ENCODE data around the gene FANCD2.
A peak's percentile ranks its signal among the peaks of the same experiment; 100 is the strongest.
"Not testable (repeated sequence)": the region's sequence is repeated elsewhere in the genome, so short reads cannot be mapped to it uniquely, and the experiment has no call there.

FANCD2 gene

GRCh38 chr3:10011631-10012030, 14.6 kb upstream of the FANCD2 start:
- DNase-seq (ENCODE audit: extremely low spot score, insufficient read length, low read depth) (no peak), FAIRE-seq (no peak)

- FAIRE-seq, result no peak
- no peak for DNase-seq (ENCODE audit: extremely low spot score, insufficient read length, low read depth)
Measured at GRCh38 chr3:10012106-10012505, 14.1 kb upstream of the FANCD2 start.

- DNase-seq (ENCODE audit: extremely low spot score, insufficient read length, low read depth) (no peak), FAIRE-seq (no peak)
Measured at GRCh38 chr3:10015461-10015904, 10.8 kb upstream of the FANCD2 start.

GRCh38 chr3:10017636-10018292, 8.5 kb upstream of the FANCD2 start:
- no peak for DNase-seq (ENCODE audit: extremely low spot score, insufficient read length, low read depth)
- no peak for FAIRE-seq

- FAIRE-seq; DNase-seq (ENCODE audit: extremely low spot score, insufficient read length, low read depth): not testable (repeated sequence)
Measured at GRCh38 chr3:10018806-10019205, 7.4 kb upstream of the FANCD2 start.

DNA sequence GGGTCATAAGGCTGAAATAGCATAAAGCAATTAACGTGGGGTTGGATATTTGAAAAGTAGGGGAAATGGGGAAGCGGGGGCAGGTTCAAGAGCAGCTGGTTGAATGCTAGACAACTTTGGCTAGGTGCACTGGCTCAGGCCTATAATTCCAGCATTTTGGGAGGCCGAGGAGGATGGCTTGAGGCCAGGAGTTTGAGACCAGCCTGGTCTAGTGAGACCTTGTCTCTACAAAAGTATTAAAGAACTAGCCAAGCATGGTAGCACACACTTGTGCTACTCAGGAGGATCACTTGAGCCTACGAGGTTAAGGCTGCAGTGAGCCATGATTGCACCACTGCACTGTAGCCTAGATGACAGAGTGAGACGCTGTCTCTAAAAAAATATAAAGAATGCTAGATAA, 6.9 kb upstream of the FANCD2 start:
- DNase-seq (ENCODE audit: extremely low spot score, insufficient read length, low read depth) (no peak), FAIRE-seq (no peak)

DNA sequence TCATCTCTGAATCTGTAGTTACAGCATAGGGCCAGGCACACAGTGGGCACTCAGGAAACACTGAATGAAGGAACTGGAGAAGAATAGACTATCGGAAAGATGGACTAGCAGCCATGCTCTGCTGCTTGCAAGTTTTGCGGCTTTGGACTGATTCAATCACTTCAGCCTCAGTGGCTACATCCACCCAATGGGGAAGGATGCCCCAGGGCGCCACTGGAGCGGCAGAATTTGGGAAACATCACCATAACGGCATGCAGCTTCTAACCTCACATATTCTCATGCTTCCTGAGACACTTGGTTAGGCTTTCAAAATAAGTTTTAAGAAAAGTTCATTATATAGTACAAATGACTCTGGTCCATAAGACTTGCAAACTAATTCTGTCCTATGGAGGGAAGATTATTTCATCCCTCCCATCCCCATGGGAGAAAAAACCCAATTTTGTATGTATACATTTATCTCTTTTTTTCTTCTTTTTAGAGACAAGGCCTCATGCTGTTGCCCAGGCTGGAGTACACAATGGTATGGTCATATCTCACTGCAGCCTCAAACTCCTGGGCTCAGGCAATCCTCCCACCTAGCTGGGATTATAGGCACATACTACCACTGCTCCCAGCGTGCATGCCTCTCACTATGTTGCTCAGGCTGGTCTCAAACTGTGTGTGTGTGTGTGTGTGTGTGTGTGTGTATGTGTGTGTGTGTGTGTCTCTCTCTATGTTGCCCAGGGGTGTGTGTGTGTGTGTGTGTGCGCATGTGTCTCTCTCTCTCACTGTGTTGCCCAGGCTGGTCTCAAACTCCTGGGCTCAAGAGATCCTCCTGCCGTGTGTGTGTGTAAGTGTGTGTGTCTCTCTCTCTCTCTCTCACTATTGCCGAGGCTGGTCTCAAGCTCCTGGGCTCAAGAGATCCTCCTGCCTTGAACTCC, 4.1 kb upstream of the FANCD2 start:
- DNase-seq (ENCODE audit: extremely low spot score, insufficient read length, low read depth), result no peak
- no peak for FAIRE-seq

DNA sequence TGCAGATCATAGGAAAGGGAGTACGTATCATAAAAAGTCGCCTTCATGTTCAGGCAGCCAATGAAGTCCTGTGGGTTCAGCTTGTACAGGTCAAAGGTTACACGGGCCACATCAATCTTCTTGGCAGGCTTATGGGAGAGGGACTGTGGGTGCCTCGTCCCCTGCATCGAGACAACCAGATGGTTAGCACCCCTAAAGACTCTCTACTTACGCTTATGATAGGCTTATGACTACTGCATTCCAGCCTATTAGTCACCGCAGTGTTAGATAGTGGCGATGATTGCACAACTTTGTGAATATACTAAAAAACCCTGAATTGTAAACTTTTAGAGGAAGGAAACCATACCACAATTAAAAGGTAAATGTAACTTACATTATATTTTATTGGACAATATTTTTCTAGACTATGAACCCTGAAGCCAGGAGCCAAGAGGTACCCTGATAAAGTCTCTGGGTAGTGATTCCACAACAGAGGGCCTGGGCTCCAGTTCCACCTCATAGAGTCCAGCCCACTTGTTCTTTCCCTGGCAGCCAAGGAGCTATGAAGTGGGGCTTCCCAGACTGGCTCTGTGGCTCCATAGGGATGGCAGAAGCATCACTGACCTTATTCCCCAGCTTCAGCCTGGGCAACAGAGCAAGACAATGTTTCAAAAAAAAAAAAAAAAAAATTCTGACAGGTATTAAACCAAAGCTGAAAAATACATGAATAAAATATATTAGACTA, 2.5 kb upstream of the FANCD2 start:
- DNase-seq (ENCODE audit: extremely low spot score, insufficient read length, low read depth) (no peak), FAIRE-seq (no peak)

GRCh38 chr3:10025205-10026083, 793 bp upstream of the FANCD2 start:
- FAIRE-seq (peak; percentile 26), DNase-seq (ENCODE audit: extremely low spot score, insufficient read length, low read depth) (no peak)

DNA sequence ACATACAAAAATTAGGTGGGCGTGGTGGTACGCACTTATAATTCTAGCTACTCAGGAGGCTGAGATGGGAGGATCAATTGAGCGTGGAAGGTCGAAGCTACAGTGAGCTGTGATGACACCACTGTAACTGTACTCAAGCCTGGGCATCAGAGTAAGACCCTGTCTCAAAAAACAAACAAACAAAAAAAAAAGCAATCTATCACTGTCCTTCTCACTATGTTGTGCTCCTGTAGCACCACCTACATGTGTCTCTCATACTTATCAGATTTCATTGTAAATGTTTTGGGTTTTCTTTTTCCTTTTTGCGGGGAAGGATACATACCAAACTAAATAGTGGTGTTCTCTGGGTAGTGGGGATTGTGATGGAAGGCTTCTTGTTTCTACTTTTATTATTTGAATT, 14.8 kb downstream of the FANCD2 start:
- DNase-seq (ENCODE audit: extremely low spot score, insufficient read length, low read depth) (no peak), FAIRE-seq (no peak)

- FAIRE-seq (no peak), DNase-seq (ENCODE audit: extremely low spot score, insufficient read length, low read depth) (no peak)
Measured at GRCh38 chr3:10047876-10048275, 21.6 kb downstream of the FANCD2 start.

DNA sequence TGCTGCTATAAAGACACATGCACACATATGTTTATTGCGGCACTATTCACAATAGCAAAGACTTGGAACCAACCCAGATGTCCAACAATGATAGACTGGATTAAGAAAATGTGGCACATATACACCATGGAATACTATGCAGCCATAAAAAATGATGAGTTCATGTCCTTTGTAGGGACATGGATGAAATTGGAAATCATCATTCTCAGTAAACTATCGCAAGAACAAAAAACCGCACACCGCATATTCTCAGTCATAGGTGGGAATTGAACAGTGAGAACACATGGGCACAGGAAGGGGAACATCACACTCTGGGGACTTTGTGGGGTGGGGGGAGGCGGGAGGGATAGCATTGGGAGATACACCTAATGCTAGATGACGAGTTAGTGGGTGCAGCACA, 26.8 kb downstream of the FANCD2 start:
- FAIRE-seq, result not testable (repeated sequence)

GRCh38 chr3:10055097-10055496, 28.9 kb downstream of the FANCD2 start:
- no peak for DNase-seq (ENCODE audit: extremely low spot score, insufficient read length, low read depth)
- no peak for FAIRE-seq

More for the DNA sequence above, 26.8 kb downstream of the FANCD2 start:
- DNase-seq (ENCODE audit: extremely low spot score, insufficient read length, low read depth), result not testable (repeated sequence)

GRCh38 chr3:10070077-10070476, 43.8 kb downstream of the FANCD2 start:
- FAIRE-seq; DNase-seq (ENCODE audit: extremely low spot score, insufficient read length, low read depth): not testable (repeated sequence)

GRCh38 chr3:10074666-10075065, 48.4 kb downstream of the FANCD2 start:
- FAIRE-seq, result no peak
- DNase-seq (ENCODE audit: extremely low spot score, insufficient read length, low read depth), result no peak

- FAIRE-seq, result no peak
- no peak for DNase-seq (ENCODE audit: extremely low spot score, insufficient read length, low read depth)
Measured at GRCh38 chr3:10081871-10082270, 55.6 kb downstream of the FANCD2 start.

DNA sequence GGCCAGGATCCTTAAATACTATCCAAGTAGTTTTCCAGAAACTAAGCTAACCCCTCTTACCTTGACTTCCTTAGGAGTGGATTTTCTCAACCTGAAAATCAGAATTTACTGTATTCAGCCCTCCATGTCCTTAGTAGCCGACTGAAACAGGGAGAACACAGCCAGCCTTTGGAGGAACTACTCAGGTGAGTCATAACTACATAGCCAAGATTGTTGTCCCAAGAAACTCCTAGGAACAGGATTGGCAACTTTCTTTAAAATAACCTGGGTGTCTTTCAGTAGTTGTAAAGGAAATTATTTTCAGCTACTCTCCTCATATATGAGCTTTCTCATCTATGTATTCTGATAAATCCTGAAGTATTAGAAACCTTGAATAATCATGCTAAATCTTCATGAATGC, 59.5 kb downstream of the FANCD2 start:
- FAIRE-seq, result no peak
- DNase-seq (ENCODE audit: extremely low spot score, insufficient read length, low read depth), result no peak

- FAIRE-seq, result no peak
Measured at GRCh38 chr3:10088256-10088655, 62.0 kb downstream of the FANCD2 start.

DNA sequence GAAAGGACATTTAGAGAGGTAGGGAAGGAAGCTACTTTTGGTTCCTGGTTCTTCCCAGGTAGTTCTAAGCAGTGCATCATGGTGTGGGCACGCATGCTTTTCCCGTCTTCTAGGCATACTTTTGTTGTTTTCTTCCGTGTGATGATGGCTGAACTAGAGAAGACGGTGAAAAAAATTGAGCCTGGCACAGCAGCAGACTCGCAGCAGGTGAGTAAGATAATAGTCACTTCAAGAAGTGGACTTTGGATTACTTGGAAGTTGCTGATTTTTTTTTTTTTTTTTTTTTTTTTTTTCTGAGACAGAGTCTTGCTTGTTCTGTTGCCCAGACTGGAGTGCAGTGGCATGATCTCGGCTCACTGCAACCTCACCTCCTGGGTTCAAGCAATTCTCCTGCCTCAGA, 63.9 kb downstream of the FANCD2 start:
- no peak for DNase-seq (ENCODE audit: extremely low spot score, insufficient read length, low read depth)
- no peak for FAIRE-seq

More at GRCh38 chr3:10088256-10088655, 62.0 kb downstream of the FANCD2 start:
- no peak for DNase-seq (ENCODE audit: extremely low spot score, insufficient read length, low read depth)

DNA sequence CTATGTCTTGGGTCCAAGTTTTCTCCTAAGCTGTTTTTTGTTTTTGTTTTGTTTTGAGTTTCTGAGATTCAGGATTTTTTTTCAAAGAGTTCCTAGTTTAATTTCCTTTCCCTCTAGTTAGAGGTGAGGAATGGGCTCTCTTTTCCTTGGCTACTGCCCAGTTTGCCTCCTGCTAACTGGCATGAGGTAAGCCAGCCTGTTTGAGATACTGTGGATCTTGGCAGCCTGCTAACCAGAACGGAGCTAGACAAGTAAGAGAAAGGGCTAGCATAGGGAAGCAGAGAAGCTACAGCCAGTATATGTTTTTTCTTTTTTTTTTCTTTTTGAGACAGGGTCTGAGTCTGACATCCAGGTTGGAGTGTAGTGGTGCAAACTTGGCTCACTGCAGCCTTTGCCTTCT, 64.5 kb downstream of the FANCD2 start:
- FAIRE-seq; DNase-seq (ENCODE audit: extremely low spot score, insufficient read length, low read depth): not testable (repeated sequence)
